Neuron (in vitro differentiated cells): ENCODE data around the gene GFRA4.

ENCODE experiments used
- H2AFZ ChIP-seq: one replicate; pipeline ENCODE4 v1.6.1; 2013; ENCODE audit warnings: low read depth, mild to moderate bottlenecking, inconsistent platforms, low read length, moderate library complexity
- H3K27me3 ChIP-seq: one replicate; pipeline ENCODE4 v1.6.1; 2013; ENCODE audit warnings: low read length; ENCODE audit not compliant: insufficient read depth
- H3K36me3 ChIP-seq: one replicate; pipeline ENCODE4 v1.6.1; 2013; ENCODE audit warnings: low read length; ENCODE audit not compliant: insufficient read depth
- H3K4me1 ChIP-seq: one replicate; pipeline ENCODE4 v1.6.1; 2013; ENCODE audit warnings: low read length; ENCODE audit not compliant: insufficient read depth
- H3K4me3 ChIP-seq: 2 replicates; pipeline ENCODE4 v1.5.1; 2013; ENCODE audit warnings: mild to moderate bottlenecking, low read length, moderate library complexity
- H3K9me3 ChIP-seq: one replicate; pipeline ENCODE4 v1.6.1; 2013; ENCODE audit warnings: low read length

The GFRA4 gene

DNA sequence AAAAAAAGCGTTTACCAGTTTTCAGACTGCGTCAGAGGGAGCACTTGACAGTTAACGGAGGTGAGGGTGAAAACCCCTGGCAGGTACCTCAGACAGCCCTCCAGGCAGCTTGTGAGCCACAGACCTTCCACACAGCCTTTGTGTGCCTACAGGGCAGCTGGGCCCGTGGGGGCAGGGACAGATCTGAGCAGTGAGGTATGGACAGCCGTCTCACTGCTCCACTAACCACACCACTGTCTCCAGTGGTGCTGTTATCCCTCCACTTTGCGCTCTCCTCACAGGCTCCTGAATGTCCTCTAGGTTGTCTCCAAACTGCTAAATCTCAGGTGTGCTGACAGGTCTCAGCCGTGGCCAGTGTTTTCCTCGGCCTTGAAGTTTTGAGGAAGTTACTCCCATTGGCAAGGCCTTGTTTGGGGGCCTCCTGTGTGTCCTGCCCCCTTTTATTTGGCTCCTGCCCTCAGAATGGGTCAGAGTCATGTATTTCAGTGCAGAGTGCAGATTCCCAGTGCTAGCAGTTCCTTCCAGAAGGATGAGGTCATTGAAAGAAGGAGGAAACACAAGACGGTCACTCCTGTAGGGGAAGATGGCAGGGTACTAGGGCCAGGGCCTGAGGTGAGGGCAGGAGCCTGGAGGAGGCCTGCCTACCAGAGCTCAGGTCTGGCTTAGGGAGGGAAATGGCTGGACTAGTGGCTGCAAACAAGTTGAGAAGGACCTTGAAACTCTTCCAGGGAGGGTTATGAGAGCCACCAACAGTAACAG lies 11.8 kb downstream of the GFRA4 start:
- Histone ChIP-seq H3K36me3 (peaks cover 14% of the 10 kb centered on the region), H2AFZ (no peak overlapping the region), H3K4me3 (no peak overlapping the region), H3K27me3 (no peaks in the 10 kb centered on the region), H3K9me3 (peaks cover 6% of the 10 kb centered on the region), H3K4me1 (no peaks in the 10 kb centered on the region)

DNA sequence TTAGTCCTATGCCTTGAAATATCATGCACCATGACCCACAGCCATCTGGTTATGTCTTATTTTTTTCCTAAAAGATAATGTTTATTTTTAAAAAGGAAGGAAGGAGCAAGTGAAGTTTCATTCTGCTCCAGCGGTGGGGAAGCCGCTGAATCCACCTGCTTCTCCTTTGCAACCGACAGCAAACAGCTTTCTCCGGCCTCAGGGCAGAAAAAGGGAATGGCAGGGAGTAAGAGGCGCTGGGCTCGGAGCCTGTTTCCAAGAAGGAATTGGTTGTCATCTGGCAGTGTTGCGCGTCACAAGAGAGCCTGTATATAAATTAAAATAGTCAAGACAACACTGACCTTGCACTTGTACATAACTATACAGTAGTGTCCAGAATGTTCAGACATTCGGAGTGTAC lies 14.2 kb downstream of the GFRA4 start:
- H3K4me1 ChIP-seq, result no peaks in the 10 kb centered on the region
- H3K9me3 ChIP-seq, result no peaks in the 10 kb centered on the region
- H3K27me3 ChIP-seq, result no peaks in the 10 kb centered on the region
- H2AFZ ChIP-seq, result no peak overlapping the region
- no peak overlapping the region for H3K4me3 ChIP-seq
- peaks cover 22% of the 10 kb centered on the region for H3K36me3 ChIP-seq

DNA sequence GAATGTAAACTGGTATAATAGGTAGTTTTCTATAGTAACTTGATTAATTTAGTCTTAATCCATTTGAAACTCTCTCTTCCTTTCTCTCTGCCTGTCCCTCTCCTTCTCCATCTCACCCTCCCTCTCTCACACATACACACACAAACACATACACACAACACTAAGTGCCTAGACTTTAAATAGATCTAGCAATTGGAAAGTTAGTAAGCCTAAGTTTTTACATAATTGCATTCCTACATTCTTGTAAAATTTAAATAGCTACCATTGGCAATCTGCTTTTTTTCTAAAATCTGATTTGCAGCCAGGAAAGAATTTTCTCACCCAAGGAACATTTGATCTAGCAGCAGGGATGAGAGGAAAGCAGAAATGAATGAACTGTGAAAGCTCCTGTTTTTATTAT lies 15.7 kb downstream of the GFRA4 start:
- Histone ChIP-seq H3K4me3 (no peak overlapping the region), H3K9me3 (no peaks in the 10 kb centered on the region), H2AFZ (no peak overlapping the region), H3K4me1 (no peaks in the 10 kb centered on the region), H3K36me3 (peaks cover 27% of the 10 kb centered on the region), H3K27me3 (no peaks in the 10 kb centered on the region)

DNA sequence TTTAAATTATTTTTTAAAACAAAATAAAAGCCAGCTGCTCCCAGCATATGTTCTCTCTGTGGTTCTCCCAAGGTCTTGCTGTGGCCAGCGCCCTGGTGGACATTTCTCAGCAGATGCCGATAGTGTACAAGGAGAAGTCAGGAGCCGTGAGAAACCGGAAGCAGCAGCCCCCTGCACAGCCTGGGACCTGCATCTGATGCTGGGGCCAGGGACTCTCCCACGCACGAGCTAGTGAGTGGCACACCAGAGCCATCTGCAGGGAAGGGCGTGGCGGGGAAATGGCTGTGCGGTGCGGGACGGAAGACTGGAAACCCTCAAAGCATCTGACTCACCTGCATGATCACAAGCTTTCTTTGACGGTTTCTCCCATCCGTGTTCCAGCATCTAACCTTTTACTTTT lies 16.5 kb downstream of the GFRA4 start:
- H3K4me3 ChIP-seq, result no peak overlapping the region
- no peak overlapping the region for H2AFZ ChIP-seq
- no peaks in the 10 kb centered on the region for H3K4me1 ChIP-seq
- H3K9me3 ChIP-seq, result no peaks in the 10 kb centered on the region
- no peaks in the 10 kb centered on the region for H3K27me3 ChIP-seq
- H3K36me3 ChIP-seq, result peaks cover 27% of the 10 kb centered on the region

DNA sequence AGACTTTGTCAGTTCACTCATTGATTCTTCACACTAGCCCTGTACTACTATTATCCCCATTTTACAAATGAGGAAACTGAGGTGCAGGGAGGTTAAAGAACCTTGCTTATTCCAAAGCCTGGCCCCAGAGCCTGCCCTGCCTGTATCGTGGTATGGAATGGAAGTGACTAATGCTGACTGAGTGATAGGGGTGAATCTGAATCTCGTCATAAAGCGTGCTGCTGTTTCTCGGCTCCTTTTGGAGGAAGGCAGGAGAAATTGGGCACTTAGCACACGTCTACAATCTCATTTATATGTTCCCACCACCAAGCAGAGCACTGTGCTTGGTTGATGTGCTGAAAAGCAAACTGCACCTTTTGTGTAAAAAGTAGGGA lies 17.1 kb downstream of the GFRA4 start:
- H3K9me3 ChIP-seq, result peaks cover under 1% of the 10 kb centered on the region
- H3K4me3 ChIP-seq, result no peak overlapping the region
- H2AFZ ChIP-seq, result no peak overlapping the region
- no peaks in the 10 kb centered on the region for H3K4me1 ChIP-seq
- no peaks in the 10 kb centered on the region for H3K27me3 ChIP-seq
- peaks cover 27% of the 10 kb centered on the region for H3K36me3 ChIP-seq

DNA sequence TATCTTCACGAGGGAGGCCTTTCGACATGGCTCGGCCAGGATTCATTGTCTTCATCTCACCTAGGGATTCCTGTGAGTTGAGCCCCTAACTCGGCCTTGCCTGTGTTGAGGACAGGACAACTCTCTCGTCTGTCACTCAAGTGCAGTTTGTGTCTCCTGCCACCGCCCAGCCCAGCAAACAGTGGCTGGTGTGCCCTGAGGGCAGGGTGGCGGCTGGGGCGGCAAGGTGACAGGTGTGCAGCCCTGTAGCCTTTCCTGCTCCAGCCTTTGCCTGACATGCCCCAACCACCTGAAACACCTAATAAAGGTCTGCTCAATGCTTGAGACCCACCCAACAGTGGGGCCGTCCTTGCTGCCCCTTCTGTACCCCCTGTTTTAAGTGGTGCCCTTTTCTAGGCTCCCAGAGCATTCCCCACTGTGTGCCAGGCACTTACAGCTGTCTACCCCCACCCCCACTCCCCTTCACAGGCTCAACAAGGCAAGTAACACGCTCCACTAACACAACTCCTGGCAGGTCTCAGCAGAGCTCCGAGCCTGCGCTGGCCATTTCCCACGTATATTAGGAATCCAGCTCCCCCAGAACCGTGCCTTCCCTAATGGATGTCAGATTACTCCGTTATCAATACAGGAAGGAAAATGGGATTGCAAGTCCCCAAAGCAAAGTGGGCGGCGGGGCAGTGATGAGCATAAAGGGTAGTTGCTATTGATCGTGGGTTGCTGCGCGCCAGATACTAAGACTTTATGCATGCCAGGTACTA lies 17.7 kb downstream of the GFRA4 start:
- Histone ChIP-seq H2AFZ (no peak overlapping the region), H3K27me3 (no peaks in the 10 kb centered on the region), H3K4me1 (no peaks in the 10 kb centered on the region), H3K9me3 (peaks cover 6% of the 10 kb centered on the region), H3K36me3 (peaks cover 27% of the 10 kb centered on the region), H3K4me3 (no peak overlapping the region)

DNA sequence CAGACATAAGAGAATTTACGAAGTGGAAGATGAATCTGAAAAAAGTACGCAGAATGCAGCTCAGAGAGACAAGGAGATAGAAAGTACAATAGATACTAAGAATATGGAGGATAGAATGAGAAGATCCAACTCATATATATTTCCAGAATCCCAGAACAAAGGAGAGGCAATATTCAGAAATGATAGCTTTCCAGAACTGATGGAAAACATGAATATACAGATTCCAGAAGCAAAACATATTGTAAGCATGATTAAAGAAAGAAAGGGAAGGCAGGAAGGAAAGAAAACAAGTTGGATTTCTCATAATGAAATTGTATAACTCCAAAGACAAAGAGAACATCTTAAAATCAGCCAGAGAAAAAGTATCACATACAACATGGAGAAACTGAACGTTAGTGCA lies 22.9 kb downstream of the GFRA4 start:
- H3K36me3 ChIP-seq, result peaks cover 15% of the 10 kb centered on the region
- no peaks in the 10 kb centered on the region for H3K4me1 ChIP-seq
- no peaks in the 10 kb centered on the region for H3K27me3 ChIP-seq
- peaks cover 6% of the 10 kb centered on the region for H3K9me3 ChIP-seq
- H2AFZ ChIP-seq, result no peak overlapping the region
- H3K4me3 ChIP-seq, result no peak overlapping the region

DNA sequence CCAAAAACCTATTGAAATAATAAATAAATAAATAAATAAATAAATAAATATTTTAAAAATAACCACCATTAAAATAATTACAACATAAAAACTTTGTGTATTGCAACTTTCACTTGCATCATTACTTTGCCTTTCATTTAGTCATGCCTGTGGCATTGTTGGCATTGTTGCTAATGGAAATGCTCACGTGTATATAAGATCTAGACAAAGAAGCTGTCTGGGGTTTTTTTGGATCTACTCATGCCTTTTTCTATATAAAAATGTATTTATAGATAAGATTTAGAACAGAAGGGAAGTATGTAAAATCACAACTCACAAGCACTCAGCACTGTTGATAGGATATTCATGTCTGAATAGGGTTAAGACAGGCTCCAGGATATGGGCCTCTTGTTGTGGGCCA lies 27.9 kb downstream of the GFRA4 start:
- H3K4me3 ChIP-seq, result no peak overlapping the region
- H2AFZ ChIP-seq, result no peak overlapping the region
- no peaks in the 10 kb centered on the region for H3K9me3 ChIP-seq
- peaks cover 8% of the 10 kb centered on the region for H3K36me3 ChIP-seq
- no peaks in the 10 kb centered on the region for H3K27me3 ChIP-seq
- H3K4me1 ChIP-seq, result no peaks in the 10 kb centered on the region

DNA sequence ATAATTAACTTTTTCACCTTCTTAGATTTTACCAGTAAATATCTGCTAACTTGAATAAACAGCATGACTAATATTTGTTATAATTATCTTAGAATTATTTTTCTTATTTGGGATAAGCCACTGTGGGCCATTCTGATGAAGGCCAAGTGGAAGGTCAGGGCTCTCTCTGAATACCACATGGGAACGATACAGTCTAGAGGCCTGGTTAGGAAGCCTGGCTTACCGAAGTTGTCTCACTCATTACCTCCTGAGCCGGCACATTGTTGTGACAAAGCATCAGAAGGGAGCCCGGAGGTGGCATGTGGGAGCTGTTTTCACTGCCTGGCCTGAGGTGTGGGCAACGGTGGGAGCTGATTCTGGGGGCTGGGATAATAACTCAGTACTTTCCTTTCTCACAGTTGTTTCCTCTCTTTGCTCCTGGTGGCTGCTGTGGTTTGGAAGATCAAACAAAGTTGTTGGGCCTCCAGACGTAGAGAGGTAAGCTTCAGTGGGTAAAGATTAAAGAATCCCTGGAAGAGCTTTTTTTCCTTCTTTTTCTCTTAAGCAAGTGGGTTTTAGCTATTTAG lies 29.2 kb downstream of the GFRA4 start:
- Histone ChIP-seq H2AFZ (no peak overlapping the region), H3K9me3 (peaks cover 4% of the 10 kb centered on the region), H3K36me3 (peaks cover 3% of the 10 kb centered on the region), H3K27me3 (no peaks in the 10 kb centered on the region), H3K4me3 (no peak overlapping the region), H3K4me1 (no peaks in the 10 kb centered on the region)

DNA sequence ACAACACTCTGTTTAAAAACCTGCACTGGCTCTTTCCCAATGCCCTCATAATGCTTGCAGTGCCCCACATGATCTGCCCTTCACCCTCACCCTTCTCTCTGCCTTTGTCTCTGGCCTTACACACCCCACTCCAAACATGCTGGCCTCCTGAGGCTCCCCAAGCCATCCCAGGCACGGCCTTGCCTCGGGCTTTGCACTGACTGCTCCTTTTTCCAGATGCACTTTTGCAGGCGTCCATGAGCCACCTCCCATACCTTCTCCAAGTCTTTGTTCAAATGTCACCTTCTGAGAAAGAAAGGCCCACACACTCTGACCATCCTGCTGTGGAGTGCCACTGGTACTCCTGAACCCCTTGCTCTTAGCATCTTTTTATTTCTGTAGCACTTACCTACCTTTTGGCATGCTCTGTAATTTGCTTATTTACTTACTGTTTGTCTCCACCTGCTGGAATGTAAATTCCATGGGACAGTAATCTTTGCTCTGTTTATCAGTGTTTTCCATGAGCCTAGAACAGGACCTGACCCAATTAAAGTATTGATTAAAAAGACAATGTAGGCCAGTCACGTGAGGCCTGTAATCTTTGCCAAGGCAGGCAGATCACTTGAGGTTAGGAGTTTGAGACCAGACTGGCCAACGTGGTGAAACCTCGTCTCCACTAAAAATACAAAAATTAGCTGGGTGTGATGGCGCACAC lies 30.7 kb downstream of the GFRA4 start:
- Histone ChIP-seq H2AFZ (no peak overlapping the region), H3K36me3 (peaks cover 10% of the 10 kb centered on the region), H3K4me1 (no peaks in the 10 kb centered on the region), H3K4me3 (no peak overlapping the region), H3K9me3 (peaks cover 10% of the 10 kb centered on the region), H3K27me3 (no peaks in the 10 kb centered on the region)

DNA sequence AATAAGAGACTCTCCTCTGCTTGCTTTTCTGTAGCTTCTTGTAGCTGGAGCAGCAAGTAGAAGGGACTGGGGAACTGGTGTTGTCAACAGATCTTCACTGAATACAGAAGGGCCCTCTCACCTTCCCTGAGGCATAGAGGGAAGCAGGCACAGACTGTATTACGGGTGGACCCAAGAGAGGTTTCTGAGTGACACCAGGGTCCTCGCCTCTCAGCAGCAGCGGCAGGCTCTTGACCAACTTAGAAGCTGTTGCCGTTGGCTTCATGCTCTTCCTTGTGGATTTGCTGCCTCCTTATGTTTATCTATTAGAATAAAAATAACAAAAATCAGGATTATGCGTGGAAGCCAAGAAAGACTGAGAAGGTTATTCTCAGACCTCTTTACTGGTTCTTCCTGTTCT lies 31.7 kb downstream of the GFRA4 start:
- Histone ChIP-seq H3K4me3 (no peak overlapping the region), H3K36me3 (peaks cover 10% of the 10 kb centered on the region), H3K4me1 (no peaks in the 10 kb centered on the region), H3K27me3 (no peaks in the 10 kb centered on the region), H3K9me3 (peaks cover 10% of the 10 kb centered on the region), H2AFZ (no peak overlapping the region)

DNA sequence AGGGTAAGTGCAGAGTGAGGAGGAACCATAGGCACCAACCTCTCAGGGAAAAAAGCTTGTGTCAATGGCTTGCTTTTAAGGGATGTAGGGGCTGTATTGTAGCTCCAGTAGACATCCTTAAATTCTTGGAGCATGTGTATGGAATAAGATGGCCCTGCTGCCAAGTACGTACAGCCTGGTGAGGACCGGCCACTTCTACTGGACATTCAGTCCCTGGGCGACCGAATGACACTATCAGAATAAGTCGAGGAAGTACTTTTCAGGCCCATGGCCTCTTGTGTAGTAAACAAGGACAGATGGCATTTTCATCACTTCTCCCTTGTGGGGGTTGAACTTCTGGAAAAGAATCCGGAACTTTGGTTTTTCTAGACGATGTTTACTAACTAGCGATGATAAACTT lies 32.8 kb downstream of the GFRA4 start:
- Histone ChIP-seq H2AFZ (no peak overlapping the region), H3K4me1 (no peaks in the 10 kb centered on the region), H3K4me3 (no peak overlapping the region), H3K36me3 (peaks cover 10% of the 10 kb centered on the region), H3K27me3 (no peaks in the 10 kb centered on the region), H3K9me3 (peaks cover 10% of the 10 kb centered on the region)

DNA sequence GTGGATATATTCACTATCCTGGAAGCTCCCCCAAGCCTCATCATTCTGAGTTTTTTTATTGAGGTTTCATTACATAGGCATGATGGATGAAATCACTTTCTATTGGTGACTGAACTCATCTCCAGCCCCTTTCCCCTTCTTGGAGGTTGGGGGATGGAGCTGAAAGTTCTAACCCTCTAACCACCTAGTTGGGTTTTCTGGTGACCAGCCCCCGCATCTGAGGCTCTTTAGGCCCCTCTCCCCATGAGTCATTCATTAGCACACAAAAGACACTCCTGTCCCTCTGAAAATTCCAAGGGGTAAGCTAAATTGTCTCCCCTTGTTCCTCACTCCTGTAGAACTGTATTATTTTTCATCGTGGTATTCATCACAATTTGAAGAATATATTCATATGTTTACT lies 33.3 kb downstream of the GFRA4 start:
- Histone ChIP-seq H3K4me1 (no peaks in the 10 kb centered on the region), H2AFZ (no peak overlapping the region), H3K27me3 (no peaks in the 10 kb centered on the region), H3K9me3 (peaks cover 10% of the 10 kb centered on the region), H3K4me3 (no peak overlapping the region), H3K36me3 (peaks cover 13% of the 10 kb centered on the region)
